Measurements from ENCODE around the gene MYO5A. TPM values are rescaled to one million over a fixed set of nuclear protein-coding genes. Genes with fewer than 3 reads are reported as not detected.

Gene MYO5A
- total RNA-seq, 1 experiment from 2014 or later = 61.1 TPM

- CTCF ChIA-PET = no interaction called here
- in situ Hi-C loops (cut with HindIII; ENCODE audit: low pct_unique_long_range_greater_than_20kb, low sequenced_read_pairs) = no loop called here
Observed at GRCh38 chr15:52328680-52329079, 200.0 kb downstream of the MYO5A start.

GRCh38 chr15:52326756-52327155 is 201.9 kb downstream of the MYO5A start:
- no peaks in the 10 kb centered on the region for H3K9me3 ChIP-seq (ENCODE audit: control insufficient read depth, insufficient read depth, low read depth, low read length)
- BruUV-seq (replicated peaks) = no TSS peak
- peaks cover 4% of the 10 kb centered on the region; the same call in 1 of the 2 replicates for H3K36me3 ChIP-seq (ENCODE audit: control insufficient read depth, insufficient read depth, low read length)
- DNase-seq (ENCODE audit: low read depth, low spot score) (no peak), ATAC-seq (no peak)
- TF ChIP-seq POLR2AphosphoS5 (IDR thresholded peaks at IDR 0.05; ENCODE audit: low read depth, low read length) (no peak), SIN3A (IDR thresholded peaks at IDR 0.05; ENCODE audit: borderline replicate concordance, insufficient read depth, low read depth, low read length) (no peak), TCF7L2 (IDR thresholded peaks at IDR 0.05; ENCODE audit: low read depth, low read length) (no peak), CTCF (IDR thresholded peaks at IDR 0.05) (no peak)
- TF ChIP-seq, protein P1, sequence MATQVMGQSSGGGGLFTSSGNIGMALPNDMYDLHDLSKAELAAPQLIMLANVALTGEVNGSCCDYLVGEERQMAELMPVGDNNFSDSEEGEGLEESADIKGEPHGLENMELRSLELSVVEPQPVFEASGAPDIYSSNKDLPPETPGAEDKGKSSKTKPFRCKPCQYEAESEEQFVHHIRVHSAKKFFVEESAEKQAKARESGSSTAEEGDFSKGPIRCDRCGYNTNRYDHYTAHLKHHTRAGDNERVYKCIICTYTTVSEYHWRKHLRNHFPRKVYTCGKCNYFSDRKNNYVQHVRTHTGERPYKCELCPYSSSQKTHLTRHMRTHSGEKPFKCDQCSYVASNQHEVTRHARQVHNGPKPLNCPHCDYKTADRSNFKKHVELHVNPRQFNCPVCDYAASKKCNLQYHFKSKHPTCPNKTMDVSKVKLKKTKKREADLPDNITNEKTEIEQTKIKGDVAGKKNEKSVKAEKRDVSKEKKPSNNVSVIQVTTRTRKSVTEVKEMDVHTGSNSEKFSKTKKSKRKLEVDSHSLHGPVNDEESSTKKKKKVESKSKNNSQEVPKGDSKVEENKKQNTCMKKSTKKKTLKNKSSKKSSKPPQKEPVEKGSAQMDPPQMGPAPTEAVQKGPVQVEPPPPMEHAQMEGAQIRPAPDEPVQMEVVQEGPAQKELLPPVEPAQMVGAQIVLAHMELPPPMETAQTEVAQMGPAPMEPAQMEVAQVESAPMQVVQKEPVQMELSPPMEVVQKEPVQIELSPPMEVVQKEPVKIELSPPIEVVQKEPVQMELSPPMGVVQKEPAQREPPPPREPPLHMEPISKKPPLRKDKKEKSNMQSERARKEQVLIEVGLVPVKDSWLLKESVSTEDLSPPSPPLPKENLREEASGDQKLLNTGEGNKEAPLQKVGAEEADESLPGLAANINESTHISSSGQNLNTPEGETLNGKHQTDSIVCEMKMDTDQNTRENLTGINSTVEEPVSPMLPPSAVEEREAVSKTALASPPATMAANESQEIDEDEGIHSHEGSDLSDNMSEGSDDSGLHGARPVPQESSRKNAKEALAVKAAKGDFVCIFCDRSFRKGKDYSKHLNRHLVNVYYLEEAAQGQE (IDR thresholded peaks at IDR 0.05; ENCODE audit: insufficient read depth in 1 of 2, low read depth in 2 of 2, low read length in 1 of 2) = no peak
- H3K27me3 ChIP-seq (ENCODE audit: control insufficient read depth, insufficient read depth, low read length) = no peaks in the 10 kb centered on the region
- in situ Hi-C loops (cut with HindIII; ENCODE audit: low pct_unique_long_range_greater_than_20kb, low sequenced_read_pairs) = no loop called here
- H3K4me1 ChIP-seq (ENCODE audit: control insufficient read depth, insufficient read depth, low read length) = 0 out of 2 replicates have a peak, but pooled peaks cover 4% of the 10 kb centered on the region
- H3K27ac ChIP-seq (ENCODE audit: low read length) = no peak overlapping the region
- H3K4me3 ChIP-seq (ENCODE audit: low read depth in 2 of 2, low read length in 2 of 2) = no peak overlapping the region
- ChIA-PET POLR2A (no interaction called here), CTCF (no interaction called here)
- intact Hi-C loops (cut with micrococcal nuclease; ENCODE audit: unreplicated experiment) = no loop called here

More at GRCh38 chr15:52328680-52329079, 200.0 kb downstream of the MYO5A start:
- POLR2A ChIA-PET = no interaction called here
- Histone ChIP-seq H3K9me3 (ENCODE audit: control insufficient read depth, insufficient read depth, low read depth, low read length) (no peaks in the 10 kb centered on the region), H3K27me3 (ENCODE audit: control insufficient read depth, insufficient read depth, low read length) (no peaks in the 10 kb centered on the region), H3K4me1 (ENCODE audit: control insufficient read depth, insufficient read depth, low read length) (0 out of 2 replicates have a peak, but pooled peaks cover 6% of the 10 kb centered on the region), H3K27ac (ENCODE audit: low read length) (no peak overlapping the region), H3K4me3 (ENCODE audit: low read depth in 2 of 2, low read length in 2 of 2) (no peak overlapping the region), H3K36me3 (ENCODE audit: control insufficient read depth, insufficient read depth, low read length) (no peaks in the 10 kb centered on the region; the same call in 1 of the 2 replicates)
- DNase-seq (ENCODE audit: low read depth, low spot score) (no peak), ATAC-seq (no peak)
- no TSS peak for BruUV-seq (replicated peaks)
- intact Hi-C loops (cut with micrococcal nuclease; ENCODE audit: unreplicated experiment) = no loop called here
- TF ChIP-seq, protein P1 (IDR thresholded peaks at IDR 0.05; ENCODE audit: insufficient read depth in 1 of 2, low read depth in 2 of 2, low read length in 1 of 2) = no peak
